Measurements from ENCODE around the gene CIBAR2.

The CIBAR2 gene

GRCh38 chr16:85156440-85156839 lies 44.2 kb upstream of the CIBAR2 start:
- H3K4me3 ChIP-seq (replicated peaks in 1 of 2; ENCODE audit: low read depth in 2 of 2, low read length in 2 of 2), result no peak overlapping the region
- DNase-seq (ENCODE audit: low read depth in 2 of 2), result no peak
- no peak for TF ChIP-seq CTCF (IDR thresholded peaks at IDR 0.05; ENCODE audit: low read depth, low read length)

- no peak overlapping the region for H3K4me3 ChIP-seq (replicated peaks in 1 of 2; ENCODE audit: low read depth in 2 of 2, low read length in 2 of 2)
- no peak for DNase-seq (ENCODE audit: low read depth in 2 of 2)
- TF ChIP-seq CTCF (IDR thresholded peaks at IDR 0.05; ENCODE audit: low read depth, low read length), result no peak
These were observed 41.4 kb upstream of the CIBAR2 start for GRCh38 chr16:85153656-85154091.

GRCh38 chr16:85153046-85153445 lies 40.8 kb upstream of the CIBAR2 start:
- H3K4me3 ChIP-seq (replicated peaks in 1 of 2; ENCODE audit: low read depth in 2 of 2, low read length in 2 of 2), result no peak overlapping the region
- TF ChIP-seq CTCF (IDR thresholded peaks at IDR 0.05; ENCODE audit: low read depth, low read length), result no peak
- no peak for DNase-seq (ENCODE audit: low read depth in 2 of 2)

GRCh38 chr16:85152414-85153030 lies 40.2 kb upstream of the CIBAR2 start:
- DNase-seq (ENCODE audit: low read depth in 2 of 2), result no peak
- TF ChIP-seq CTCF (IDR thresholded peaks at IDR 0.05; ENCODE audit: low read depth, low read length), result no peak

GRCh38 chr16:85151603-85152413 lies 39.5 kb upstream of the CIBAR2 start:
- no peak for TF ChIP-seq CTCF (IDR thresholded peaks at IDR 0.05; ENCODE audit: low read depth, low read length)
- DNase-seq (ENCODE audit: low read depth in 2 of 2), result peak; percentile 67 to 94
- no peak overlapping the region for H3K4me3 ChIP-seq (replicated peaks in 1 of 2; ENCODE audit: low read depth in 2 of 2, low read length in 2 of 2)

More at GRCh38 chr16:85152414-85153030, 40.2 kb upstream of the CIBAR2 start:
- no peak overlapping the region for H3K4me3 ChIP-seq (replicated peaks in 1 of 2; ENCODE audit: low read depth in 2 of 2, low read length in 2 of 2)

- no peak for TF ChIP-seq CTCF (IDR thresholded peaks at IDR 0.05; ENCODE audit: low read depth, low read length)
These were observed 38.9 kb upstream of the CIBAR2 start for GRCh38 chr16:85151079-85151602.

More at GRCh38 chr16:85151079-85151602, 38.9 kb upstream of the CIBAR2 start:
- no peak for DNase-seq (ENCODE audit: low read depth in 2 of 2)
- H3K4me3 ChIP-seq (replicated peaks in 1 of 2; ENCODE audit: low read depth in 2 of 2, low read length in 2 of 2), result no peak overlapping the region
